Measurements from ENCODE around the gene ADAM12. TPM values are rescaled to one million over a fixed set of nuclear protein-coding genes. Genes with fewer than 3 reads are reported as not detected.
A peak's percentile ranks its signal among the peaks of the same experiment; 100 is the strongest.

The ADAM12 gene
- total and polyA plus RNA-seq, 5 donors: 0.14 to 2.7 (median 1.4) TPM

GRCh38 chr10:126118476-126118875 lies 269.8 kb downstream of the ADAM12 start:
- WGBS: 90% methylated on average over 4 of the region's 4 CpGs
- no peak for ATAC-seq
- Histone ChIP-seq H3K4me1 (ENCODE audit: control insufficient read depth, insufficient read depth, low read length) (no peaks in the 10 kb centered on the region), H3K9me3 (ENCODE audit: control insufficient read depth, low read length) (no peaks in the 10 kb centered on the region), H3K4me3 (ENCODE audit: low read length) (no peak overlapping the region), H3K27me3 (ENCODE audit: control insufficient read depth, insufficient read depth) (no peaks in the 10 kb centered on the region), H3K27ac (ENCODE audit: low read length) (no peak overlapping the region)
- intact Hi-C loops (cut with DNase I): no loop called here
- DNase-seq: no peak

DNA sequence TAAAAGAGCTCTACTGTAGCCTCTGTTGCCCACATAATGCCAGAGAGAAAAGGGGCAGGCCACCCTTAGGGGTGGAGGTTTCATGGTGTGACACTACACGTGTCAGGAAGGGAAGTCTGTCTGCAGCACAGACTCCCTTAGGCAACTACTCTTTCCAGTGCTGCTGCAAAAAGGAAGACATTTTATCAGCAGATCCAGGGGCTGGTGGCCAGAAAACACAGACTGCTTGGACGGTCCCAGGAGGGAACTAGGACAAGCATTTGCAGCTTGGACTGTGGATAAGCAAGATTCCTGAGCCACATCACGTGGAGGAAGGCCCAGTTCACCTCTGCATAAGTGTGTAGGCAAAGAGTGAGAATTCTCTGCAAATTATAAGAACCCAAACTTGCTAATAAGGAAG lies 271.1 kb downstream of the ADAM12 start:
- no peak overlapping the region for H3K4me3 ChIP-seq (ENCODE audit: low read length)
- DNase-seq: peak in 1 of 3 donors; percentile 43
- intact Hi-C loops (cut with DNase I): no loop called here
- WGBS: 29% methylated on average over 3 of the region's 3 CpGs
- no peaks in the 10 kb centered on the region for H3K9me3 ChIP-seq (ENCODE audit: control insufficient read depth, low read length)
- H3K27ac ChIP-seq (ENCODE audit: low read length): no peak overlapping the region
- peak; percentile 57 to 93 for ATAC-seq
- no peaks in the 10 kb centered on the region for H3K27me3 ChIP-seq (ENCODE audit: control insufficient read depth, insufficient read depth)
- no peaks in the 10 kb centered on the region for H3K4me1 ChIP-seq (ENCODE audit: control insufficient read depth, insufficient read depth, low read length)

DNA sequence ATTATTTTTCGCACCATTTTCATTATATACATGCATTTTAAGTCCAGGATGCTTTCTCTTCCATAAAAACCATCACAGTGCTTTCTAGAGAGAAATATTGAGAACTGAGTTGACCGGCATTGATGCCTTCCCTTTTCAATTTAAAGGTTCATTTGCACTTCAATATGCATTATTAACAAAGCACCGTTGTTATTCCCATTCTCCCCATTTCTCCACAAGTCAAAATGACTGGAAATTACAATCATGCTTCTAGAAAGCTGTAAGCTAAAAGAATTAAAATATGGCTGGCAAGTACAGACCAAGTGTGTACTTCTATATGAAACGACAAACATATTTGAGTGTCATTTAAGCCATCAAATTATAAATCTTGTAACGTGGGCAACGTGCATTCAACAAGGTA lies 272.4 kb downstream of the ADAM12 start:
- Histone ChIP-seq H3K27me3 (ENCODE audit: control insufficient read depth, insufficient read depth) (no peaks in the 10 kb centered on the region), H3K27ac (ENCODE audit: low read length) (no peak overlapping the region), H3K4me1 (ENCODE audit: control insufficient read depth, insufficient read depth, low read length) (no peaks in the 10 kb centered on the region), H3K4me3 (ENCODE audit: low read length) (no peak overlapping the region), H3K9me3 (ENCODE audit: control insufficient read depth, low read length) (no peaks in the 10 kb centered on the region)
- intact Hi-C loops (cut with DNase I): no loop called here
- ATAC-seq: no peak
- no peak for DNase-seq
- 80% methylated on average over 6 of the region's 6 CpGs for WGBS

DNA sequence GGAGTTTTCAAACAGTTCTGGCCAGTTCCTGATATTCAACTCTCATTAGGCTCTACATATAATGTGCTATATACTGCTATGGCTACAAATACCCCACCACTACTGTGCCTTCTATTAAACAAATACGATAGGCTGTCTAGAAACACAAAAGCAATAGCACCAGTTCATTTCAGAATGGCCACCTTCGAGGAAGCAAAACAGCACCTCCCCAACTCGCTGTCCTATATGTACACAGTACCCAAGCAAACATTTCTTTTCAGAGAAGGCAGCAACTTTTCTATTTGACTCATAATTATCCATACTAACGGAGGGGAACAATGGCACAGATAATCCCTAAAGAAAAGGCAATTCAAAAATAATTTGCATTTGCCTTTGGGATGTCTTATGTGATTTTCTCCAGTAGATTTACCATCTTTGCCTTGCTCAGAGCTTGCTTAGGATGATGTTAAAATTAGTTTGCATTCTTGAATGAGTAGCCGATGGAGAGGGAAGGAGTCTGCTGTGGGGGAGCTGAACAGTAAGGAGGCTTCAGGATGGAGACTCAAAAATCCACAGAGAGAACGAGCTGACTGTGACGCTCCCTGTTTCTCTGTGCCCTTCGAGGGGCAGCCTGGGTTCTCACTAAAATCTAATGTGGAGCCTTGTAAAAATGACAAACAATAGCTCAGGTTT lies 273.3 kb downstream of the ADAM12 start:
- ATAC-seq (no peak), DNase-seq (no peak)
- Histone ChIP-seq H3K4me1 (ENCODE audit: control insufficient read depth, insufficient read depth, low read length) (no peaks in the 10 kb centered on the region), H3K9me3 (ENCODE audit: control insufficient read depth, low read length) (no peaks in the 10 kb centered on the region), H3K4me3 (ENCODE audit: low read length) (no peak overlapping the region), H3K27ac (ENCODE audit: low read length) (no peak overlapping the region), H3K27me3 (ENCODE audit: control insufficient read depth, insufficient read depth) (no peaks in the 10 kb centered on the region)
- WGBS: 85% methylated on average over 8 of the region's 8 CpGs
- intact Hi-C loops (cut with DNase I): no loop called here

- Histone ChIP-seq H3K9me3 (ENCODE audit: control insufficient read depth, low read length) (no peaks in the 10 kb centered on the region), H3K27me3 (ENCODE audit: control insufficient read depth, insufficient read depth) (no peaks in the 10 kb centered on the region), H3K4me3 (ENCODE audit: low read length) (no peak overlapping the region), H3K27ac (ENCODE audit: low read length) (no peak overlapping the region), H3K4me1 (ENCODE audit: control insufficient read depth, insufficient read depth, low read length) (no peaks in the 10 kb centered on the region)
- 57% methylated on average over 6 of the region's 6 CpGs for WGBS
- intact Hi-C loops (cut with DNase I): no loop called here
- DNase-seq (no peak), ATAC-seq (no peak)
These were observed 276.8 kb downstream of the ADAM12 start for GRCh38 chr10:126111516-126111915.

GRCh38 chr10:126110489-126111180 lies 277.6 kb downstream of the ADAM12 start:
- H3K27me3 ChIP-seq (ENCODE audit: control insufficient read depth, insufficient read depth): no peaks in the 10 kb centered on the region
- WGBS: 39% methylated on average over 5 of the region's 5 CpGs
- no peaks in the 10 kb centered on the region for H3K9me3 ChIP-seq (ENCODE audit: control insufficient read depth, low read length)
- no peak overlapping the region for H3K27ac ChIP-seq (ENCODE audit: low read length)
- intact Hi-C loops (cut with DNase I): no loop called here
- ATAC-seq: peak; percentile 60 to 61
- no peak overlapping the region for H3K4me3 ChIP-seq (ENCODE audit: low read length)
- no peak for DNase-seq
- no peaks in the 10 kb centered on the region for H3K4me1 ChIP-seq (ENCODE audit: control insufficient read depth, insufficient read depth, low read length)

DNA sequence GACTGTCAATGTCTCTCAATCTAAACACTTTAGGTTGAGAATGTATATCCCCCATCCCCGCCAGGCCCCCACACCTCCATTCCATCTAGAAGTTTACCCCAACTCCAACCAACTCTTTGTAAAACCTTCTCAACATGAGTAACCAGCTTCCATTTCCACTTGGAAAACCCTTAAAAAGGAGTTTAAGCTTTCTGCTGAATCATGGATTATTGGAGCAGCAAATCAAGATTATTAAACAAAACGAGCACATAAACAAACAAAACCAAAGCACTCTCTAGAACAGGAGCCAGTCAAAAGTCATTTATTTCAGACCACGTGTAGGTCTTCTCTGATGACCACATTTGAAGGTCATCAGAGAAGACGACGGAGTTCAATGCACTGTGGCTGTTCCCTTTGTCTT lies 278.4 kb downstream of the ADAM12 start:
- 77% methylated on average over 5 of the region's 5 CpGs for WGBS
- Histone ChIP-seq H3K9me3 (ENCODE audit: control insufficient read depth, low read length) (no peaks in the 10 kb centered on the region), H3K4me1 (ENCODE audit: control insufficient read depth, insufficient read depth, low read length) (no peaks in the 10 kb centered on the region), H3K27me3 (ENCODE audit: control insufficient read depth, insufficient read depth) (no peaks in the 10 kb centered on the region), H3K27ac (ENCODE audit: low read length) (no peak overlapping the region), H3K4me3 (ENCODE audit: low read length) (no peak overlapping the region)
- ATAC-seq: no peak
- intact Hi-C loops (cut with DNase I): no loop called here
- no peak for DNase-seq

- Histone ChIP-seq H3K4me3 (ENCODE audit: low read length) (no peak overlapping the region), H3K27ac (ENCODE audit: low read length) (no peak overlapping the region), H3K27me3 (ENCODE audit: control insufficient read depth, insufficient read depth) (no peaks in the 10 kb centered on the region), H3K9me3 (ENCODE audit: control insufficient read depth, low read length) (no peaks in the 10 kb centered on the region), H3K4me1 (ENCODE audit: control insufficient read depth, insufficient read depth, low read length) (no peaks in the 10 kb centered on the region)
- no peak for ATAC-seq
- intact Hi-C loops (cut with DNase I): no loop called here
- 52% methylated on average over 4 of the region's 4 CpGs for WGBS
- no peak for DNase-seq
These were observed 279.6 kb downstream of the ADAM12 start for GRCh38 chr10:126108693-126109092.

DNA sequence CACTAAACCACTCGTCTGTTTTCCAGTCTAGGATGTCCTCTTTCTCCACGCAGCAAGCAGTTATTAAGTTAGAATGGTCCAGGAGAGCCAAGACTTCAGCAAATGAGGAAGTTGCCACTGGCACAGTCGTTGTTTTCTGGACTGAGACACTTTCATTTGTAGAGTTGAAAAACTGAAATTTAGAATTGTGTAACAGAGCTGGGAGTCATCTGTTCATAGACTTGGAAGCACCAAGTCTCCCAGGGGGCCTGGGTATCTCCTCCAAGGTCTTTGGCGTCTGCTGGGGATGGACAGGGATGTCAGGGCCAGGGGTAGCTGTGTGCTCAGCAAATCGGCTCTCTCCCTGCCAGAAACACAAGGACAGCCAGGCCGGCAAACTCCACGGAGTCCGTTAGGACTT lies 283.5 kb downstream of the ADAM12 start:
- no peak overlapping the region for H3K4me3 ChIP-seq (ENCODE audit: low read length)
- ATAC-seq (peak; percentile 72 to 85), DNase-seq (peak; percentile 63 to 80 (median 73))
- WGBS: 54% methylated on average over 8 of the region's 8 CpGs
- no peaks in the 10 kb centered on the region for H3K27me3 ChIP-seq (ENCODE audit: control insufficient read depth, insufficient read depth)
- no peaks in the 10 kb centered on the region for H3K9me3 ChIP-seq (ENCODE audit: control insufficient read depth, low read length)
- H3K27ac ChIP-seq (ENCODE audit: low read length): no peak overlapping the region
- no peaks in the 10 kb centered on the region for H3K4me1 ChIP-seq (ENCODE audit: control insufficient read depth, insufficient read depth, low read length)
- intact Hi-C loops (cut with DNase I): no loop called here

DNA sequence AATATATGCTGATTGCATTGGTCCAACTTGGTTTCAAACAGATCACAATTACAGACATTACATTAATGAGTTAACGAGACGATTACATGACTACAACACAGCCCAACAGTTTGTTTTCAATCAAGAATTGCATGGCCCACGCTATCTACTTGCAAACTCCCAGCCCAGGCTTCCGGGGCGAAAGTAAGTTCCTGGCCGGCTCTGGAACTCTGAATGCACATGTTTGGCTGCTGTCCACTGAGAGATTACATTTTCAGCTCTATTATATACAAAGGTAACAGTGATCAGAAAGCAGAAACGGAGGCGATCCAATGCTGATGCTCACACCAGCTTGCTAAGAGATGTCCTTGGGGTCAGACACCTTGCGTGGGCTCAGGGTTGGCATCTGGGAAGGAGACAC lies 285.6 kb downstream of the ADAM12 start:
- Histone ChIP-seq H3K4me3 (ENCODE audit: low read length) (no peak overlapping the region), H3K4me1 (ENCODE audit: control insufficient read depth, insufficient read depth, low read length) (no peaks in the 10 kb centered on the region), H3K9me3 (ENCODE audit: control insufficient read depth, low read length) (no peaks in the 10 kb centered on the region), H3K27me3 (ENCODE audit: control insufficient read depth, insufficient read depth) (no peaks in the 10 kb centered on the region), H3K27ac (ENCODE audit: low read length) (no peak overlapping the region)
- ATAC-seq (no peak), DNase-seq (no peak)
- intact Hi-C loops (cut with DNase I): no loop called here
- 70% methylated on average over 9 of the region's 9 CpGs for WGBS

GRCh38 chr10:126101736-126102135 lies 286.5 kb downstream of the ADAM12 start:
- peak in 1 of 2 donors; percentile 14 for ATAC-seq

More at GRCh38 chr10:126101736-126102135, 286.5 kb downstream of the ADAM12 start:
- Histone ChIP-seq H3K27me3 (ENCODE audit: control insufficient read depth, insufficient read depth) (no peaks in the 10 kb centered on the region), H3K9me3 (ENCODE audit: control insufficient read depth, low read length) (no peaks in the 10 kb centered on the region), H3K4me1 (ENCODE audit: control insufficient read depth, insufficient read depth, low read length) (no peaks in the 10 kb centered on the region), H3K27ac (ENCODE audit: low read length) (no peak overlapping the region), H3K4me3 (ENCODE audit: low read length) (no peak overlapping the region)
- intact Hi-C loops (cut with DNase I): no loop called here
- WGBS: 77% methylated on average over 4 of the region's 4 CpGs
- no peak for DNase-seq
